WTC11 (cell line): Measurements from ENCODE around the gene HACD3. TPM values are rescaled to one million over a fixed set of nuclear protein-coding genes. Genes with fewer than 3 reads are reported as not detected.
"Not testable (repeated sequence)": the region's sequence is repeated elsewhere in the genome, so short reads cannot be mapped to it uniquely, and the experiment has no call there.

Experiments used
- ATAC-seq: fragments of 200-7000 bp; cut with Tn5 transposase; 2 replicates; pipeline ENCODE4 v1.10.0; 2021; ENCODE audit warnings: mild to moderate bottlenecking, moderate library complexity
- CTCF ChIA-PET: fragments of 300-600 bp; sonication (Branson Sonifier 250); formaldehyde crosslinking; loops from one replicate; lab custom pipeline; 2021; ENCODE audit warnings: antibody characterized with exemption; lab: Charles Lee
- POLR2A ChIA-PET: fragments of 350-600 bp; sonication (Branson Sonifier 250); formaldehyde crosslinking; loops from one replicate; lab custom pipeline; 2021; ENCODE audit warnings: antibody characterized with exemption; lab: Charles Lee
- DNase-seq: peaks from one replicate; pipeline ENCODE4 v3.0.0; 2021; ENCODE audit warnings: low spot score
- H3K27ac Mint-ChIP-seq: 2 replicates; pipeline ENCODE4 v1.8.0; 2021; ENCODE audit warnings: mixed read lengths
- H3K27me3 Mint-ChIP-seq: 2 replicates; pipeline ENCODE4 v1.8.0; 2021; ENCODE audit warnings: low read depth, mild to moderate bottlenecking, moderate library complexity, mixed read lengths
- H3K36me3 Mint-ChIP-seq: 2 replicates; pipeline ENCODE4 v1.8.0; 2021; ENCODE audit warnings: mixed read lengths
- H3K4me1 Mint-ChIP-seq: 2 replicates; pipeline ENCODE4 v1.8.0; 2022; ENCODE audit warnings: mixed read lengths
- H3K4me3 Mint-ChIP-seq: 2 replicates; pipeline ENCODE4 v1.8.0; 2021; ENCODE audit warnings: mild to moderate bottlenecking, moderate library complexity, mixed read lengths
- H3K9me3 Mint-ChIP-seq: 2 replicates; pipeline ENCODE4 v1.8.0; 2021; ENCODE audit warnings: mixed read lengths
- CREB1 ChIP-seq: sonication (generic); formaldehyde crosslinking; IDR thresholded peaks from 2 replicates; pipeline ENCODE4 v1.8.0; 2023; ENCODE audit warnings: mild to moderate bottlenecking, missing genetic modification reagents
- ETV6 ChIP-seq: sonication (generic); formaldehyde crosslinking; IDR thresholded peaks from 2 replicates; pipeline ENCODE4 v1.8.1; 2022; ENCODE audit warnings: mild to moderate bottlenecking, missing genetic modification reagents
- NR1H2 ChIP-seq: sonication (generic); formaldehyde crosslinking; IDR thresholded peaks from 2 replicates; pipeline ENCODE4 v1.9.0; 2021; ENCODE audit warnings: mild to moderate bottlenecking, moderate library complexity, missing genetic modification reagents
- OVOL2 ChIP-seq: fragments of 250-450 bp; sonication (Bioruptor Pico); IDR thresholded peaks from 2 replicates; pipeline ENCODE4 v1.9.0; 2021; ENCODE audit warnings: mild to moderate bottlenecking, borderline replicate concordance
- SMAD3 ChIP-seq: sonication (generic); formaldehyde crosslinking; IDR thresholded peaks from 2 replicates; pipeline ENCODE4 v1.8.0; 2022; ENCODE audit warnings: missing genetic modification reagents, mild to moderate bottlenecking, borderline replicate concordance
- TCF7 ChIP-seq: sonication (generic); formaldehyde crosslinking; IDR thresholded peaks from 2 replicates; pipeline ENCODE4 v1.8.0; 2022; ENCODE audit warnings: mild to moderate bottlenecking, low read depth, missing genetic modification reagents, moderate library complexity
- TEAD4 ChIP-seq: sonication (generic); formaldehyde crosslinking; IDR thresholded peaks from 2 replicates; pipeline ENCODE4 v1.8.0; 2022; ENCODE audit warnings: mild to moderate bottlenecking, missing genetic modification reagents
- ZNF138 ChIP-seq: sonication (generic); formaldehyde crosslinking; conservative IDR thresholded peaks from 2 replicates; pipeline ENCODE4 v1.8.1; 2022; ENCODE audit warnings: mild to moderate bottlenecking, moderate library complexity, missing genetic modification reagents
- ZNF219 ChIP-seq: sonication (generic); formaldehyde crosslinking; IDR thresholded peaks from 2 replicates; pipeline ENCODE4 v1.8.0; 2023; ENCODE audit warnings: missing genetic modification reagents, mild to moderate bottlenecking, borderline replicate concordance
- total RNA-seq: library from RNA; stranded (reverse); gene quantifications from 3 replicates; pipeline ENCODE4 v1.2.3, GENCODE V29; 2021
- TF ChIP-seq, protein P1 (sequence below): fragments of 250-450 bp; sonication (Bioruptor Pico); IDR thresholded peaks from 2 replicates; pipeline ENCODE4 v1.9.0; 2021; ENCODE audit warnings: mild to moderate bottlenecking
- TF ChIP-seq, protein P2 (sequence below): fragments of 250-450 bp; sonication (Bioruptor Pico); IDR thresholded peaks from 2 replicates; pipeline ENCODE4 v1.9.0; 2021; ENCODE audit warnings: moderate library complexity, mild to moderate bottlenecking, inconsistent platforms, borderline replicate concordance
- TF ChIP-seq, protein P3 (sequence below): sonication (generic); formaldehyde crosslinking; conservative IDR thresholded peaks from 2 replicates; pipeline ENCODE4 v1.8.1; 2023; ENCODE audit warnings: mild to moderate bottlenecking, low read depth, missing genetic modification reagents, moderate library complexity
- TF ChIP-seq, protein P4 (sequence below): fragments of 200-600 bp; IDR thresholded peaks from 2 replicates; pipeline ENCODE4 v1.8.0; 2022; ENCODE audit warnings: antibody characterized with exemption
- TF ChIP-seq, protein P5 (sequence below): sonication (generic); formaldehyde crosslinking; IDR thresholded peaks from 2 replicates; pipeline ENCODE4 v1.8.0; 2022; ENCODE audit warnings: mild to moderate bottlenecking, missing genetic modification reagents
- TF ChIP-seq, protein P6 (sequence below): sonication (generic); formaldehyde crosslinking; IDR thresholded peaks from 2 replicates; pipeline ENCODE4 v1.8.1; 2022; ENCODE audit warnings: missing genetic modification reagents, borderline replicate concordance
- TF ChIP-seq, protein P7 (sequence below): sonication (generic); formaldehyde crosslinking; IDR thresholded peaks from 2 replicates; pipeline ENCODE4 v1.8.0; 2022; ENCODE audit warnings: mild to moderate bottlenecking, missing genetic modification reagents

Gene HACD3
- total RNA-seq, 1 experiment from 2014 or later, result 95.9 TPM

DNA sequence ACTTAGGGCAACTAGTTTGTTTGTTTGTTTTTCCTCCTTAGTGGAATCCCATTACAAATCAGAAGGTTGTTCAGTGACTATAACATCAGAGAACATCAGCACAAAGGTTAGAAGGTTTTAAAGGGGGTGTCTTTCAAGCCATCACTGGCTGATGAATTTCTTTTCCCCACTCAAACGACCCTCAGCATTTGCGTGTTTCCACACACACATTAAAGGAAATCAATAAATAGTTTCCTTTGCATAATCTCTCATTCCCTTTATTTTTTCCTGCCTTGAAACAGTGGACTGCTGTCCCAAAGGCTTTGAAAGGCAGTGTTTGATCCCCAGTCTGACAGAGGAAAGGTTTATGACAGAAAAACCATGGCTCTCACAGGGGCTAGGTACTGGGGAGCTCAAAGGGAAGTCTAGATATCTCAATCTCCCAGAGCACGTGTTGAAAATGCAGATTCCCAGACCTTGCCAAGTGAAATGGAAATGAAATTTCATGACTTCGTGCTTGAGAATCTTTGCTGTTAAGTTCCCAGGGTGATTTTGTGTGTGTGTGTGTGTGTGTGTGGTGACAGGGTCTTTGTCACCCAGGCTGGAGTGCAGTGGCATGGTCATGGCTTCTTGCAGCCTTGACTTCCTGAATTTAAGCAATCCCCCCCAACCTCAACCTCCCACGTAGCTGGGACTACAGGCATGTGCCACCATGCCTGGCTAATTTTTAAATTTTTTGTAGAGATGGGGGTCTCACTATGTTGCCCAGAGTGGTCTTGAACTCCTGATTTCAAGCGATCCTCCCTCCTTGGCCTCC, 82.9 kb downstream of the HACD3 start:
- no peak for ATAC-seq
- H3K4me3 Mint-ChIP-seq, result no peak overlapping the region
- peak overlapping the region; percentile 36; the same call in 1 of the 2 replicates for H3K27ac Mint-ChIP-seq
- ChIA-PET POLR2A (no interaction called here), CTCF (interaction anchor here (3.2 kb wide), 1 partner anchor 249 kb away, joined by 27 read pairs; no protein-coding TSS in a partner anchor)
- peaks cover 21% of the 10 kb centered on the region for H3K4me1 Mint-ChIP-seq
- DNase-seq, result no peak
- TF ChIP-seq, protein P1, sequence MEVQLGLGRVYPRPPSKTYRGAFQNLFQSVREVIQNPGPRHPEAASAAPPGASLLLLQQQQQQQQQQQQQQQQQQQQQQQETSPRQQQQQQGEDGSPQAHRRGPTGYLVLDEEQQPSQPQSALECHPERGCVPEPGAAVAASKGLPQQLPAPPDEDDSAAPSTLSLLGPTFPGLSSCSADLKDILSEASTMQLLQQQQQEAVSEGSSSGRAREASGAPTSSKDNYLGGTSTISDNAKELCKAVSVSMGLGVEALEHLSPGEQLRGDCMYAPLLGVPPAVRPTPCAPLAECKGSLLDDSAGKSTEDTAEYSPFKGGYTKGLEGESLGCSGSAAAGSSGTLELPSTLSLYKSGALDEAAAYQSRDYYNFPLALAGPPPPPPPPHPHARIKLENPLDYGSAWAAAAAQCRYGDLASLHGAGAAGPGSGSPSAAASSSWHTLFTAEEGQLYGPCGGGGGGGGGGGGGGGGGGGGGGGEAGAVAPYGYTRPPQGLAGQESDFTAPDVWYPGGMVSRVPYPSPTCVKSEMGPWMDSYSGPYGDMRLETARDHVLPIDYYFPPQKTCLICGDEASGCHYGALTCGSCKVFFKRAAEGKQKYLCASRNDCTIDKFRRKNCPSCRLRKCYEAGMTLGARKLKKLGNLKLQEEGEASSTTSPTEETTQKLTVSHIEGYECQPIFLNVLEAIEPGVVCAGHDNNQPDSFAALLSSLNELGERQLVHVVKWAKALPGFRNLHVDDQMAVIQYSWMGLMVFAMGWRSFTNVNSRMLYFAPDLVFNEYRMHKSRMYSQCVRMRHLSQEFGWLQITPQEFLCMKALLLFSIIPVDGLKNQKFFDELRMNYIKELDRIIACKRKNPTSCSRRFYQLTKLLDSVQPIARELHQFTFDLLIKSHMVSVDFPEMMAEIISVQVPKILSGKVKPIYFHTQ (CRISPR knock-in tag), result no peak
- TF ChIP-seq, protein P2, sequence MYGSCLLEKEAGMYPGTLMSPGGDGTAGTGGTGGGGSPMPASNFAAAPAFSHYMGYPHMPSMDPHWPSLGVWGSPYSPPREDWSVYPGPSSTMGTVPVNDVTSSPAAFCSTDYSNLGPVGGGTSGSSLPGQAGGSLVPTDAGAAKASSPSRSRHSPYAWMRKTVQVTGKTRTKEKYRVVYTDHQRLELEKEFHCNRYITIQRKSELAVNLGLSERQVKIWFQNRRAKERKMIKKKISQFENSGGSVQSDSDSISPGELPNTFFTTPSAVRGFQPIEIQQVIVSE (CRISPR knock-in tag), result no peak
- TF ChIP-seq, protein P3, sequence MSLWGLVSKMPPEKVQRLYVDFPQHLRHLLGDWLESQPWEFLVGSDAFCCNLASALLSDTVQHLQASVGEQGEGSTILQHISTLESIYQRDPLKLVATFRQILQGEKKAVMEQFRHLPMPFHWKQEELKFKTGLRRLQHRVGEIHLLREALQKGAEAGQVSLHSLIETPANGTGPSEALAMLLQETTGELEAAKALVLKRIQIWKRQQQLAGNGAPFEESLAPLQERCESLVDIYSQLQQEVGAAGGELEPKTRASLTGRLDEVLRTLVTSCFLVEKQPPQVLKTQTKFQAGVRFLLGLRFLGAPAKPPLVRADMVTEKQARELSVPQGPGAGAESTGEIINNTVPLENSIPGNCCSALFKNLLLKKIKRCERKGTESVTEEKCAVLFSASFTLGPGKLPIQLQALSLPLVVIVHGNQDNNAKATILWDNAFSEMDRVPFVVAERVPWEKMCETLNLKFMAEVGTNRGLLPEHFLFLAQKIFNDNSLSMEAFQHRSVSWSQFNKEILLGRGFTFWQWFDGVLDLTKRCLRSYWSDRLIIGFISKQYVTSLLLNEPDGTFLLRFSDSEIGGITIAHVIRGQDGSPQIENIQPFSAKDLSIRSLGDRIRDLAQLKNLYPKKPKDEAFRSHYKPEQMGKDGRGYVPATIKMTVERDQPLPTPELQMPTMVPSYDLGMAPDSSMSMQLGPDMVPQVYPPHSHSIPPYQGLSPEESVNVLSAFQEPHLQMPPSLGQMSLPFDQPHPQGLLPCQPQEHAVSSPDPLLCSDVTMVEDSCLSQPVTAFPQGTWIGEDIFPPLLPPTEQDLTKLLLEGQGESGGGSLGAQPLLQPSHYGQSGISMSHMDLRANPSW (CRISPR knock-in tag), result no peak
- TF ChIP-seq CREB1 (CRISPR knock-in tag) (no peak), TEAD4 (CRISPR knock-in tag) (no peak), TCF7 (CRISPR knock-in tag) (no peak)
- TF ChIP-seq, protein P4, sequence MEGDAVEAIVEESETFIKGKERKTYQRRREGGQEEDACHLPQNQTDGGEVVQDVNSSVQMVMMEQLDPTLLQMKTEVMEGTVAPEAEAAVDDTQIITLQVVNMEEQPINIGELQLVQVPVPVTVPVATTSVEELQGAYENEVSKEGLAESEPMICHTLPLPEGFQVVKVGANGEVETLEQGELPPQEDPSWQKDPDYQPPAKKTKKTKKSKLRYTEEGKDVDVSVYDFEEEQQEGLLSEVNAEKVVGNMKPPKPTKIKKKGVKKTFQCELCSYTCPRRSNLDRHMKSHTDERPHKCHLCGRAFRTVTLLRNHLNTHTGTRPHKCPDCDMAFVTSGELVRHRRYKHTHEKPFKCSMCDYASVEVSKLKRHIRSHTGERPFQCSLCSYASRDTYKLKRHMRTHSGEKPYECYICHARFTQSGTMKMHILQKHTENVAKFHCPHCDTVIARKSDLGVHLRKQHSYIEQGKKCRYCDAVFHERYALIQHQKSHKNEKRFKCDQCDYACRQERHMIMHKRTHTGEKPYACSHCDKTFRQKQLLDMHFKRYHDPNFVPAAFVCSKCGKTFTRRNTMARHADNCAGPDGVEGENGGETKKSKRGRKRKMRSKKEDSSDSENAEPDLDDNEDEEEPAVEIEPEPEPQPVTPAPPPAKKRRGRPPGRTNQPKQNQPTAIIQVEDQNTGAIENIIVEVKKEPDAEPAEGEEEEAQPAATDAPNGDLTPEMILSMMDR, result no peak
- TF ChIP-seq, protein P5, sequence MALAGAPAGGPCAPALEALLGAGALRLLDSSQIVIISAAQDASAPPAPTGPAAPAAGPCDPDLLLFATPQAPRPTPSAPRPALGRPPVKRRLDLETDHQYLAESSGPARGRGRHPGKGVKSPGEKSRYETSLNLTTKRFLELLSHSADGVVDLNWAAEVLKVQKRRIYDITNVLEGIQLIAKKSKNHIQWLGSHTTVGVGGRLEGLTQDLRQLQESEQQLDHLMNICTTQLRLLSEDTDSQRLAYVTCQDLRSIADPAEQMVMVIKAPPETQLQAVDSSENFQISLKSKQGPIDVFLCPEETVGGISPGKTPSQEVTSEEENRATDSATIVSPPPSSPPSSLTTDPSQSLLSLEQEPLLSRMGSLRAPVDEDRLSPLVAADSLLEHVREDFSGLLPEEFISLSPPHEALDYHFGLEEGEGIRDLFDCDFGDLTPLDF (CRISPR knock-in tag), result no peak
- H3K36me3 Mint-ChIP-seq, result no peaks in the 10 kb centered on the region
- peaks cover 13% of the 10 kb centered on the region for H3K9me3 Mint-ChIP-seq
- H3K27me3 Mint-ChIP-seq, result no peaks in the 10 kb centered on the region

DNA sequence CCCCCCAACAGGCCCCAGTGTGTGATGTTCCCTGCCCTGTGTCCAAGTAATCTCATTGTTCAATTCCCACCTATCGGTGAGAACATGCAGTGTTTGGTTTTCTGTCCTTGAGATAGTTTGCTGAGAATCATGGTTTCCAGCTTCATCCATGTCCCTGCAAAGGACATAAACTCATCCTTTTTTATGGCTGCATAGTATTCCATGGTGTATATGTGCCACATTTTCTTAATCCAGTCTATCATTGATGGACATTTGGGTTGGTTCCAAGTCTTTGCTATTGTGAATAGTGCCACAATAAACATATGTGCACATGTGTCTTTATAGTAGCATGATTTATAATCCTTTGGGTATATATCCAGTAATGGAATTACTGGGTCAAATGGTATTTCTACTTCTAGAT, 85.6 kb downstream of the HACD3 start:
- ATAC-seq, H3K4me3 Mint-ChIP-seq, H3K36me3 Mint-ChIP-seq, CTCF ChIA-PET, DNase-seq, H3K27ac Mint-ChIP-seq, POLR2A ChIA-PET, H3K27me3 Mint-ChIP-seq: not testable (repeated sequence)
- H3K9me3 Mint-ChIP-seq, result peaks cover 13% of the 10 kb centered on the region
- H3K4me1 Mint-ChIP-seq, result peaks cover 23% of the 10 kb centered on the region

DNA sequence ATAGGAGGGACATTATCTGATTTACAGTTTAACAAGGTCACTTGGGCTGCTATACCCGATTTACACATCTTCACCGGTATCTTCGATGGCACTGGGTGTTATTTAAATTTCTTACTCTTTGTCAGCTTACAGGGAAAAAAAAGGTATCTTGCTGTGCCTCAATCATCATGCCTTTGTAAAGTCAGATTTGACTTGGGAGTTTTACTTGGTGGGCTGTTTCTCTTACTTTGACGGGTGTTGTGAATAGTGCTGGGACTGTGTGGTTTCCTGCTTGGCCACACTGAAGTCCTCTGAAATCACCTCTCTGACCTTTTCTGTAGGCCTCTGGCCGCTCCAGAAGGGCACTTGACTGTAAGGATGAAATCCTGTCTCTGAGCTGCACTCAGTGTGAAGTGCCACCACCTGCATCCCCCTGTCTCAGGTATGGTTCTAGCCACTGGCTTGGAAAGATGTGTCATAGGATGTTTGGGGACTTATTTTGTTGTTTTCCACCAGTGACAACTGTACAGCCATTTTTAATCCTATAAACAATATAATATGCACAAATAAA, 88.4 kb downstream of the HACD3 start:
- Mint-ChIP-seq H3K27ac (peak overlapping the region; percentile 51), H3K27me3 (no peaks in the 10 kb centered on the region), H3K36me3 (no peaks in the 10 kb centered on the region), H3K9me3 (peaks cover 13% of the 10 kb centered on the region), H3K4me3 (no peak overlapping the region), H3K4me1 (peaks cover 10% of the 10 kb centered on the region)
- CTCF ChIA-PET, result no interaction called here
- peak; percentile 76 for ATAC-seq
- POLR2A ChIA-PET, result no interaction called here
- no peak for DNase-seq
- TF ChIP-seq, protein P6, sequence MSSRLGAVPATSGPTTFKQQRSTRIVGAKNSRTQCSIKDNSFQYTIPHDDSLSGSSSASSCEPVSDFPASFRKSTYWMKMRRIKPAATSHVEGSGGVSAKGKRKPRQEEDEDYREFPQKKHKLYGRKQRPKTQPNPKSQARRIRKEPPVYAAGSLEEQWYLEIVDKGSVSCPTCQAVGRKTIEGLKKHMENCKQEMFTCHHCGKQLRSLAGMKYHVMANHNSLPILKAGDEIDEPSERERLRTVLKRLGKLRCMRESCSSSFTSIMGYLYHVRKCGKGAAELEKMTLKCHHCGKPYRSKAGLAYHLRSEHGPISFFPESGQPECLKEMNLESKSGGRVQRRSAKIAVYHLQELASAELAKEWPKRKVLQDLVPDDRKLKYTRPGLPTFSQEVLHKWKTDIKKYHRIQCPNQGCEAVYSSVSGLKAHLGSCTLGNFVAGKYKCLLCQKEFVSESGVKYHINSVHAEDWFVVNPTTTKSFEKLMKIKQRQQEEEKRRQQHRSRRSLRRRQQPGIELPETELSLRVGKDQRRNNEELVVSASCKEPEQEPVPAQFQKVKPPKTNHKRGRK (CRISPR knock-in tag), result no peak
- no peak for TF ChIP-seq OVOL2 (CRISPR knock-in tag)
- no peak for TF ChIP-seq ZNF219
- TF ChIP-seq SMAD3, result no peak
- TF ChIP-seq NR1H2 (CRISPR knock-in tag), result no peak
- TF ChIP-seq ZNF138 (CRISPR knock-in tag), result no peak
- TF ChIP-seq, protein P7, sequence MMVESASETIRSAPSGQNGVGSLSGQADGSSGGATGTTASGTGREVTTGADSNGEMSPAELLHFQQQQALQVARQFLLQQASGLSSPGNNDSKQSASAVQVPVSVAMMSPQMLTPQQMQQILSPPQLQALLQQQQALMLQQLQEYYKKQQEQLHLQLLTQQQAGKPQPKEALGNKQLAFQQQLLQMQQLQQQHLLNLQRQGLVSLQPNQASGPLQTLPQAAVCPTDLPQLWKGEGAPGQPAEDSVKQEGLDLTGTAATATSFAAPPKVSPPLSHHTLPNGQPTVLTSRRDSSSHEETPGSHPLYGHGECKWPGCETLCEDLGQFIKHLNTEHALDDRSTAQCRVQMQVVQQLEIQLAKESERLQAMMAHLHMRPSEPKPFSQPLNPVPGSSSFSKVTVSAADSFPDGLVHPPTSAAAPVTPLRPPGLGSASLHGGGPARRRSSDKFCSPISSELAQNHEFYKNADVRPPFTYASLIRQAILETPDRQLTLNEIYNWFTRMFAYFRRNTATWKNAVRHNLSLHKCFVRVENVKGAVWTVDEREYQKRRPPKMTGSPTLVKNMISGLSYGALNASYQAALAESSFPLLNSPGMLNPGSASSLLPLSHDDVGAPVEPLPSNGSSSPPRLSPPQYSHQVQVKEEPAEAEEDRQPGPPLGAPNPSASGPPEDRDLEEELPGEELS (CRISPR knock-in tag), result no peak
- TF ChIP-seq ETV6 (CRISPR knock-in tag), result no peak
